Superior temporal gyrus (tissue), 1 donor: Measurements from ENCODE around the gene SPG11.
"Not testable (repeated sequence)": the region's sequence is repeated elsewhere in the genome, so short reads cannot be mapped to it uniquely, and the experiment has no call there.

Experiments
- DNase-seq: peaks from one replicate; pipeline ENCODE4 v3.0.0-alpha.2; 2016; ENCODE audit errors: extremely low spot score

The SPG11 gene

DNA sequence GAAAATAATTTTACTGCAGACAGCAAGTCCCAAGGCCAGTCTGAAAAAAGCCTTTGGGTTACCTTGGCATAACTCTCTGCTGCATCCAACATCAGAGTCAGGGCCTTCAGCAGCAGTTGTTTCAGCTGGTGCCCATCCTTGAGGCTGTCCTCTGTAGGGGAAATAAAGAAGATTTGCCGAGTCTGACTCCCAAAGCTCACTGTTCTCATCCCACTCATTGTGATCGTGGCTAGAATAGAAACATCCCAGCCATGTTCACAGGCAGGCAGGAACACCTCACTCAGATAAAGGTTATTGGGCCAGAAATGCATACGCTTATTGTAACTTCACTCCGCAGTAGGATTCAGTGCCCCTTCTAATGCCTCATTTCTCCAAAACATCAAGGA, 97.3 kb downstream of the SPG11 start:
- peak; percentile 16 for DNase-seq

DNA sequence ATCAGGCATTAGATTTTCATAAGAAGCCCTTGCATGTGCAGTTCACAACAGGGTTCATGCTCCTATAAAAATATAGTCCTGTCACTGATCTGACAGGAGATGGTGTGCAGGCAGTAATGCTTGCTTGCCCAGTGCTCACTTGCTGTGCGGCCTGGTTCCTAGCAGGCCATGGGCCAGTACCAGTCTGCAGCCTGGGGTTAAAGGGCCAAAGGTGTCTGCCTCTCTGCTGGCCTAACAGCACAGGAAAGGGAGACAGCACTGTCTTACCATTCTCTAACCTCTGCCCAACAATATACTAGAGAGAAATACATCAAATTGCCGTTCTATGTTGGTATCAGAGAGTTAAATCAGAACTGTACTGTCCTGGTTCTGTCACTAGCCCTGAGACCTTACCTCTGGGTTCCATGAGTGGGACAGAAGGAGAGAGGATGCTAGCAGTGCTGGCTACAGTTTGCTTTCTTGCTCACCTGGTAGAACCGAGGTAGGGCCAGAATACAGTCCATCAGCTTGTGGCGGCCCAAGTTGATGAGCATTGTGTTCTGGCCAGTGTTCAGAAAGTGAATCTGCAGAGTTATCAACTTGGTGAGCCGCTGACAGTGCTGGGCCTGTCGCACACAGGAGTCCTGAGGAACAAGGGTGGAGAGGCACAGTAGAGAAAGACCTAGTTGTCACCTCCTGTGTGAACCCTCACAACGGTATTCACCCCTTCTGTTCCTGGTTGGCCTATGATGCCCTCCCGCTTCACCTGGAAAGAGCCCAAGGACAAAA, 97.9 kb downstream of the SPG11 start:
- no peak for DNase-seq

DNA sequence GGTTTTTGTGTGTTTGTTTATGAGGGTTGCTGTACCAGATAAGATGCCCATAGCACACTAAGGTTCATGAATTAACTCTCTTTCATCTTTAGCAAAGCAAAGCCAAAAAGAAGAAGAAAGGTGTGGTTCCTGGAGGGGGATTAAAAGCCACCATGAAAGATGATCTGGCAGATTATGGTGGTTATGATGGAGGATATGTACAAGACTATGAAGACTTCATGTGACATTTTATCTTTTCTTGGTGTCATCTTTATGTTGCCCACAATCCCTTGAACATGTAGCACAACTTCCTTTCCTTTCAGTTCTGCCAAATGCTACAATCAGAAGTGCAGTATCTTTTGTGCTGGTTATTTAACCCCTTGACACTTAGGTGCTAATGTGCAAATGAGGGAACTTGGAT, 102.5 kb downstream of the SPG11 start:
- not testable (repeated sequence) for DNase-seq

DNA sequence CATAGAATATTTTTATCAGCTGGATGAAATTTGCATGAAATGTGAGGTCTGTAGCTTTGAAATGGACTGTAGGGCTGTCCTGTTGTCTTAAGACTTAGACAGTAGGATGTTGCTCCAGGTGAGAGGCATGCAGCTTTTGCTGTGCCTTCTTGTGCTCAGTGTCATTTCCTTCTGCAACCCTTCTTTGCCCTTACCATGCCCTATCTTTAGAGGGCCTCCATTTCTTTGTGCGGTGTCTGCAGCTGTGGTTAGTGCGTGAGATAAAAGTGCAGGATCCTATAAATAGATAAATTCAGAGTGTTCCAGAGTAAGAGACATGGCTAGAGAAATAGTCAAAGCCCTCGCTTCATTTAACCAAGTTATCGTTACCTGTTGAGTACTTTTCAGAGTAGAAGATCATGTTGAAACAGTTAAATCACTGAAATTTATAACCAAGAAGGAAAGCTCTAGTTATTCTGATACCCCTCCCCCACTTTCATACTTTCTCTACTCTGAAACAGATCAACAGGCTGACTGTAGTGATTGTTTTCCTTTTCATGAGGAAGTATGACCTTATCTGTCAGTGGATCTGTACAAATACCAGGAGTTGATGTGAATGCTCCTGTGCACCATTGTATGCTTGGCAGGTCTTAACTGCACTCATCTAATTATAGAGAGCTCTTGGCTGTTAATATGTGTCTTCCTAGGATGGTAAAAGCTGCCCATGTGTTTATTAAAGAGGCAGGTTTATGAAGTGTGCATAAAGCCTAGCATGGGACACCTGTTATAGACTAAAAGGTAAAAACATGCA, 108.3 kb downstream of the SPG11 start:
- no peak for DNase-seq

DNA sequence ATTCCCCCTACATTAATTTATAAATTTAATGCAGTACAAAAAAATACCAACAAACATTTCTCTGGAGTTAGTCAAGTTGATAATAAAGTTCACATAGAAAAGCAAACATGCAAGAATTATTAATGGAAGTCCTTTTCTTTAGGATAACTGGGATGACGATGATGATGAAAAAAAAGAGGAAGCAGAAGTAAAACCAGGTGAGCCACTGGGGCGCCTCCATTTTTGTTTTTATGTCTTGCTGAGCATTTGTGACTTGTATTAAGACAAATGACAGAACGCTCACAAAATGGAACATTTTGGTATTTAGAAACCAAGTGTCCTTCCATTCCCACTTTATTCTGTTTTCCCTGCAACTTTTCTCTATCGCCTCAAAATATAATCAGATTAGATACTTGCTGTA, 112.7 kb downstream of the SPG11 start:
- no peak for DNase-seq

DNA sequence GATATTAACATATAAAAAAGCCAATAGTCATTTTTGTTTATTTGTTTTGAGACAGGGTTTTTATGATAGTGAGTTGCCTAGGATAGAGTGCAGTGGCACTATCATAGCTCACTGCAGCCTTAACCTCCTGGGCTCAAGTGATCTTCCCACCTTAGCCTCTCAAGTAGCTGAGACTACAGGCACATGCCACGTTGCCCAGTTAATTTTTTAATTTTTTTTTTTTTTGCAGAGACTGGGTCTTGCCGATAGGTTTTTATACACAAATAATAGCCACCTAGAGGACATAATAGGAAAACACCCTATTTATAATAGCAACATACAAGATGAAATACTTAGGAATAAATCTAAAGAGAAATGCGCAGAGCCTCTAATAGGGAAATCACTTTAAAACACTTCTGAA, 113.2 kb downstream of the SPG11 start:
- DNase-seq = peak; percentile 21

DNA sequence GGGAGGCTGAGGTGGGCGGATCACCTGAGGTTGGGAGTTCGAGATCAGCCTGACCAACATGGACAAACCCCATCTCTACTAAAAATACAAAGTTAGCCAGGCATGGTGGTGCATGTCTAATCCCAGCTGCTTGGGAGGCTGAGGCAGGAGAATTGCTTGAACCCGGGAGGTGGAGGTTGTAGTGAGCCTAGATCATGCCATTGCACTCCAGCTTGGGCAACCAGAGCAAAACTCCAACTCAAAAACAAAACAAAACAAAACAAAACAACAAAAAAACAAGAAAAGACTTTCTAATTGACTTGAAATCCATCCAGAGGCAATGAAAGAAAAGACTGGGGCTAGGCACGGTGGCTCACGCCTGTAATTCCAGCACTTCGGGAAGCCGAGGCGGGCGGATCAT, 114.3 kb downstream of the SPG11 start:
- not testable (repeated sequence) for DNase-seq

DNA sequence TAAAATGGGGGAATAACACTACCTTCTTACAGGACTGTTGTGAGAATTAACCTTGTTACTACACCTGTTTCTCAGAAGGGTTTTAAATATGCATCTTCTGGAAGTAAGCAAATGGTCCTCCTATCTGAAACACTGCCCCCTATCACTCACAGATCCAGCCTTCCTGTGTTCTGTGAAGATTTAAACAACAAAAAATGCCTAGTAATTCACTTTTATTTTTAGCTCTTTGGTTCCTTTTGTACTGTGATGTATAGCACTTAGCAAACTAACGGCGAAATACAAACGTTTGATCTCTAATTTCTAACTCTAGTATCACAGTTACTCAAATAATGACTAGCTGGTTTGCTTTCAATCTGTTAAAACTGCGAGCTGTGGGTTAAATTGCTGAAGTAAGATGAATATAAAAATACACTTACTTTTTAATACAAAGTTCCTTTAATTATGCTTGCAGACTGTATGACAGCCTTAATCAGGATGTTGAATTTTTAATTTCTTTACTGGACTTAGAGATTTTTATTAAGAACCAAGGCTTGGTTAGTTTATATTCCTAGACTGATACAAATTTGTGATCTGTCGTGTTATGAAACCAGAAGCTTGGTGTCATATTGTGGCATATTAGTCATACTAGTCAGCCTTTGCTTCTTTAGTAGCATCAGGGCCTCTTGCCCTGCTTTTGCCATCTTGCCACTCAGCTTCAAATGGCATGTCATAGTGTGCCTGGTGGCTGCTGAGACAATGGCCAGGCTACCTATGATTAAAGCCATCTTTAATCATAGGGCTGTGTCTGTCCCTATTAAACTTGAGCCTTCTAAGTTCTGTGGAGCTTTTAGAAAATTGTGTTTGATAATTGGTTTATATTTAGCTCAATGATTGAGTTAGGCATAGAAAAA, 117.3 kb downstream of the SPG11 start:
- peak; percentile 50 for DNase-seq

DNA sequence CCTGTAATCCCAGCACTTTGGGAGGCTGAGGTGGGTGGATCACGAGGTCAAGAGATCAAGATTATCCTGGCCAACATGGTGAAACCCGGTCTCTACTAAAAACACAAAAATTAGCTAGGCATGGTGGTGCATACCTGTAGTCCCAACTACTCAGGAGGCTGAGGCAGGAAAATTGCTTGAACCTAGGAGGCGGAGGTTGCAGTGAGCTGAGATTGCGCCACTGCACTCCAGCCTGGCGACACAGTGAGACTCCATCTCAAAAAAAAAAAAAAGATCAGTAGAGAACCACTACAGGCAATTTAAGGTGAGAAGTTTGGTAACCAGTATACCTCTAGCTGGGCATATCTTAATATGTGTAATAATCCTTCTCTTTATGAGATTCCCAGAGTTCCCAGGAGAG, 118.7 kb downstream of the SPG11 start:
- not testable (repeated sequence) for DNase-seq

DNA sequence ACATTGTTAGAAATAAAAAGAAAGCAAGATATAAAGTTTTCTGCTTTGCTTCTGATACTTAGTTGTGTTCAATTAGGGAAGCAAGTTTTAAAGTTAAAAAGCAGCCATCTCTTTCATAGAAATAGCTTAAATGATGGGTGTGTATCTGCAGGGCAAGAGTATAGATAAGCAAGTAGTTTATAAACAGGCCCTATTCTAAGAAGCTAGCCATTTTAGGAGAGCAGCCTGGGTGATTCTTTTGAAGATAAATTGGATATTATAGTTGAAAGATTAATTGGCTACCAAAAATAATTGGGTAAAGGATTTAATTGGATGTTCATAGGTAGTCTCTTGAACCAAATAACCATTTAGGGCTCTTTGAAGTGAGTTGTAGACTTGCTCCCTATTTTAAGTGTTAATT, 120.9 kb downstream of the SPG11 start:
- DNase-seq = no peak

DNA sequence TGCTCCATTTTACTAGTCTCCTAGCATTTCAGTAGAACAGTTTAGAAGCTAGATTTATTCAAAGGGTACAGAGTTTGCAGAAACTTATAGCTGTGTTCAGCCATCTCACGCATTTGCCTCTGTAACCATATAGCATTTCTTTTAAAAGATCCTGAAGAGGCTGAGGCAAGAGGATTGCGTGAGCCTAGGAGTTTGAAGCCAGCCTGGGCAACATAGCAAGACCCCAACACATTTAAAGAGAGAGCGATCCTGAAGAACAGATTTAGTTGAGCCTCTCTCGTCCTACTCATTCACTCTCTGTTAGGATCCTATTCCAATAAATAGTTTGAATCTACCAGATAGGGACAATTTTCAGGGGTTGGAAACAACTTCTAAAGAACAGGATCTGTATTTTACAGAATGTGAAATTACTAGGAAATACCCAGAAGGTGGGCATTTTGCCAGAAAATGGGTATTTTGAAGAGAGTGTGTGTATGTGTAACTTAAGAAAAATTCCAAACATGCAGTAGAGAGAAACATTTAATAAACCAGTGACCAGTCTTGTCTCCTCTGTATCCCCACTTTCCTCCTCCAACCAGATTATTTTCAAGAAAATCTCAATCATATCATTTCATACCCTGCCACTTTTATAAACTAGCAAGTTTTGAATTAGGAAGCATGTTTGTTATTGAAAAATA, 122.0 kb downstream of the SPG11 start:
- DNase-seq = peak; percentile 14

DNA sequence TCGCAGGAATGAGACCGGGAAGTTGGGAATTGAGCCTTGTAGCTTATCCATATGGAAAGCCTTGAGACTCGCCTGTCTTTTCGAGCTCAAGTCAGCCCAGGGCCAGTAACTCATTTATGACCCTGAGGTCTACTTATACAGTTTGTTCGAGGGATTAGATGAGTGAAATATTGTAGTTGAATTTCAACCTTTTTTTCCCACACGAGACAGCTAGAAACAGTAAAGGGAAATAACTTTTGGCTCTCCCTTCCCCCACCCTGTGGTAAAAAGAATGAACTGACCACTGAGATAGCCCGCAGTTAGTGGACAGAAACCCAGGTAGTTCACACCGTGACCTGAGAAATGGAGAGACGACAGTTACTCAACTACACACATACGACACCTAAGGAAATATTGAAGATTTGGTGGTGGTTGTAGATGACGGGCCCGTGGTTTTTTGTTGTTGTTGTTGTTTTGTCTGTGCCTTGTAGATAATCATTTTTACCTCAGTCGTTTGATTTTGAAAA, 125.7 kb downstream of the SPG11 start:
- DNase-seq = peak; percentile 21

DNA sequence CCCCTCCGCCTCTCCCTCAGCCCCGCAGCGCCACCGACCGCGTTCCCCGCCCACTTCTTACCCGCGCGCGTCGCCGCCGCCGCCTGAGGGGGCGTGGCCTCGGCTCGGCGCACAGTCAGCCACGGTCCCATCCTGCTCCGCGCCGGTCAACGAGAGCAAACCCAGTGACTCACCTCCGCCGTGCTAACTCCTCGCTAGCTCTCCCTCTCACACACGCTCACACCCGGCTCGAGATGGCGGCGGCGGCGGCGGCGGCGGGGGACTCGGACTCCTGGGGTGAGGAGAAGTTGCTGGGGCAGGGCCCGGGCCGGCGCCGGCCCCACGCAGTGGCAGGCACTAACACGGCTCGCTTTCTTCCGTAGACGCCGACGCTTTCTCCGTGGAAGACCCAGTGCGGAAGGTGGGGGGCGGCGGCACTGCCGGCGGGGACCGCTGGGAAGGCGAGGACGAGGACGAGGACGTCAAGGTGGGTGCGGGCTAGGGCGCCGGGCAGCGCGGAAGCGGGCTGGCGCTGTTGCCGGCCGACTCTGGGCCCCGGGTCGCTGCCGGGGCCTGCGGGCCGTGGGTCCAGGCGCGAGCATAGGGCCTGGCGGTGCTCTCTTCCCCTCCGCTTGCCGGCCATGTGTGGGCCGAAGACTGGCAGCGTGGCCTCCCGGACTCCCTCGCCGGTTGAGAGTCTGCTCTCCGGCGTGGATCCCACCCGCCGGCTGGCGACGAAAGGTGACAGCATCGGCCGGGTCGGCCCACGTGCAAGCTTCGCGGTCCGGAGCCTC, 126.3 kb downstream of the SPG11 start, which contains the start of gene EIF3J:
Gene EIF3J (plus strand): TSS at position 186 of the 773 bp plus-strand sequence. CDS start 48 bp downstream, at position 234.
- DNase-seq = peak; percentile 94

DNA sequence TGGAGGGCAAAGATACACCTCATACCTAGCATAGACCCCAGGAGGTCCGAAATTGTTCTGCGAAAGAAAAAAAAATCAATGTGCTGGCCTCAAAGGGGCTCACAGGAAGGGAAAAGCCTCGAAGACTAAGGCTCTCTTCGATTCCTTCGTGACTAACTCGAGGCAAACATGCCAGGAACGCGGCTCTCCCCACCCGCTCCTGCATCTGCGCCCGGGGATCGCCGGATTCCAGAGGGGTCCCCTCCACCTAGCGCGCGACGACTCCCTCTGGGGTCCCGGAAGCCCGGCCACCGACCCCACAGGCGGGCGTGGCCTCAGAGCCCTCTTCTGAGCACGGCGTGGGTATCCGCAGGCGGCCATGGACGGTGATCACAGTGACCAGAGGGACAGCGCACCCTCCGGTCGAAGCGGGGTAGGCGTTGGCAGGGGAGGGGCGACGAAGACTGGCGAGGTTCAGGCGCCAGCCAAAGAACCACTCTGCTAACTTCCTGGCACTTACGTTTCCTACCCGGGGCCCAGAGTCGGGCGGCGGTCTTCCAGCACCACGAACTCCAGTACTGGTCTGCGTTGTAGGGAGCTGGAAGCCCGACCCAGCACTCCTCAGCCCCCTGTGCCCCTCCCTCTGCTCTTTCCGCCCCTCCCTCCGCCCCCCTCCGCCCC, 127.0 kb downstream of the SPG11 start:
- DNase-seq = peak; percentile 86

DNA sequence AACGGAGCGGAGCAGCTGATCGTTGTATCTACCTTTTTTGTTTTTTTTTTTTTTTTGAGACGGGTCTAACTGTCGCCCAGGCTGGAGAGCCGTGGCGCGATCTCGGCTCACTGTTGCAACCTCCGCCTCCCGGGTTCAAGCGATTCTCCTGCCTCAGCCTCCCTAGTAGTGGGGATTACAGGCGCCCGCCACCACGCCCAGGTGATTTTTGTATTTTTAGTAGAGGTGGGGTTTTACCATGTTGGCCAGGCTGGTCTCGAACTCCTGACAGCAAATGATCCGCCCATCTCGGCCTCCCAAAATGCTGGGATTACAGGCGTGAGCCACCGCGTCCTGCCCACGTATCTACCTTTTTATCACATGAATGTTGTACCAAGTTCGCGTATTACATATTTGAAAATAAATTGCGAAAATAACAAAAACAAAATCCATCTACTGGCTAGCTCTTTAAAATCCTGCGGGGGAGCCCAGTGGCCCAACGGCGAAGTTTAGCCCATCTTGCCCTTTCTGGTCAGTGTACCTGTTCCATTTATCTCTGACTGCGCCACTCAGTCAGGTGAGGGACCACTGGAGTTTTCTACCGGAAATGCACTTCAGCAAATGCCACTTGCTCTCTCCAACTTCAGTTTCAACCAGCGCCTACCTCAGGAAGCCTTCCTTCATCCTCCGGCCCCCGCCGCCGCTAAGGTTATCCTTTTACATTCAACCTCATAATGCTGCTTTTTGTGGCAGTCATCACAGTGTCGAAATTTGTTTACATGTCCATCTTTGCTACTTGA, 127.8 kb downstream of the SPG11 start:
- DNase-seq = peak; percentile 63

DNA sequence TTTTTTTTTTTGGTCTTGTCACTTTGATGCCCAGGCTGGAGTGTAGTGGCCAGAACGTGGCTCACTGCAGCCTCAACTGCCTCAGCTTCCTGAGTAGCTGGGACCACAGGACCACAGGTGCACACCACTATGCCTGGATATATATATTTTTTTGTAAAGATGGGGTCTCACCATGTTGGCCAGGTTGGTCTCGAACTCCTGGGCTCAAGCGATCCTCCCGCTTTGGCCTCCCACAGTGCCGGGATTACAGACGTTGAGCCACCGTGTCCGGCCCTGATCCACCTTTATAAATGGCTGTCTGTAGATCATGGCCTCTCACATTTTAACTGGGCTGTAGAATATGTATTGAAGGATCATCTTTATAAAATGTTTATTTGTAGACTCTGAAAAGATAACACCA, 128.4 kb downstream of the SPG11 start:
- peak; percentile 2 for DNase-seq

DNA sequence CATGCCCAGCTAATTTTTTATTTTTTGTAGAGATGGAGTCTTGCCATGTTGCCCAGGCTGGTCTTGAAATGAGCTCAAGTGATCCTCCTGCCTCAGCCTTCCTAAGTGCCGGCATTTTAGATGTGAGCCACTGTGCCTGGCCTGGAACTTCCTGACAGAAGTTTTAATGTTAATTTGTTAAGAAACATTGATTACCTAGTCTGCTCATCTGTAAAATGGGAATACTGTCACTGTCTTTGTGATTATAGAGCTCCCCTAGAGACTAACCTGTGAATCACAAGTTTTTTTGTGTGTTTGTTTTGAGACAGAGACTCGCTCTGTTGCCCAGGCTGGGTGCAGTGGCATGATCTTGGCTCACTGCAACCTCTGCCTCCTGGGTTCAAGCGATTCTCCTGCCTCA, 130.8 kb downstream of the SPG11 start:
- DNase-seq = peak; percentile 2

DNA sequence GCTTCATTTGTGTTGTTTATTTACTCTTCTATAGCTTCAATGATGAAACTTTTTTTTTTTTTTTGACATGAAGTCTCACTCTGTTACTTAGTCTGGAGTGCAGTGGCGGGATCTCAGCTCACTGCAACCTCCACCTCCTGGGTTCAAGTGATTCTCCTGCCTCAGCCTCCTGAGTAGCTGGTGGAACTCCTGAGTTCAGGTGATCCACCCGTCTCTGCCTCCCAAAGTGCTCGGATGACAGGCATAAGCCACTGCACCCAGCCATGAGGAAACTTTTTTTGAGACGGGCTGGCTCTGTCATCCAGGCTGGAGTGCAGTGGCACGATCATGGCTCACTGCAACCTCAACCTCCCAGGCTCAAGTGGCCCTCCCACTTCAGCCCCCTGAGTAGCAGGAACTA, 131.2 kb downstream of the SPG11 start:
- peak; percentile 3 for DNase-seq

DNA sequence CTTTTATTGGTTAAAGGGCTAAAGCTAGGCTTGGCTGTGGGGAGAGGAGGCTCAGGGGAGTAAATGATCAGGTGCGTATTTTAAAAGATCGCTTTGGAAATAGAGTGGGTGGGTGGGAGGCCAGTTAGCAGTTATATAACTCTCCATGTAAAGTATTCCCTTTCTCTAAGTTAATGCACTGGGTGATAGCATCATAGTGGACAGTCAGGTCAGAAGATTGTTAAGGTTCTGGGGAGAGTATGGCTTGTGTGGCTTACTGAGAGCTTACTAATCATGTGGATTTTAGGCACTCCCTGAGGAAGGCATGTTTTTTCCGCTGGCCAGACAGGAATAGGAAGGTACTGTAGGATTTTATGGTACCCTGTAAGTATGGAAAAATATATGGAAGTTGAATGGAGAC, 132.8 kb downstream of the SPG11 start:
- no peak for DNase-seq
